Keratinocyte (primary cell): ENCODE measurements around the gene ZNF217. TPM values are rescaled to one million over a fixed set of nuclear protein-coding genes. Genes with fewer than 3 reads are reported as not detected.
"Not testable (repeated sequence)": the region's sequence is repeated elsewhere in the genome, so short reads cannot be mapped to it uniquely, and the experiment has no call there.

Source experiments
- DNase-seq: peaks from one replicate; pipeline ENCODE4 v3.0.0-alpha.2; 2011; ENCODE audit warnings: low read depth, missing footprints, low spot score
- FAIRE-seq: peaks from 2 replicates; lab custom pipeline; 2011; peaks lifted over from hg19 to GRCh38; lab: Jason Lieb, UNC
- H2AFZ ChIP-seq: 2 replicates; pipeline ENCODE4 v1.6.0; 2012; ENCODE audit warnings: low read length, control low read depth, inconsistent platforms; ENCODE audit not compliant: control insufficient read depth
- H3K27ac ChIP-seq: 2 replicates; pipeline ENCODE4 v1.5.1; 2011; ENCODE audit warnings: low read length; ENCODE audit not compliant: control insufficient read depth, insufficient read depth
- H3K27me3 ChIP-seq: 3 replicates; pipeline ENCODE4 v1.6.0; 2011; ENCODE audit warnings: low read length; ENCODE audit not compliant: control insufficient read depth, insufficient read depth; ENCODE audit errors: extremely low read depth
- H3K36me3 ChIP-seq, 2 experiments: 2 replicates in 1 of 2; 3 replicates in 1 of 2; pipeline ENCODE4 v1.5.1; 2011; ENCODE audit warnings: low read length in 2 of 2, mild to moderate bottlenecking in 1 of 2; ENCODE audit not compliant: control insufficient read depth in 2 of 2, insufficient read depth in 2 of 2; ENCODE audit errors: extremely low read depth in 1 of 2
- H3K4me1 ChIP-seq: 3 replicates; pipeline ENCODE4 v1.5.1; 2011; ENCODE audit warnings: low read length; ENCODE audit not compliant: control insufficient read depth, insufficient read depth; ENCODE audit errors: extremely low read depth
- H3K4me2 ChIP-seq: 3 replicates; pipeline ENCODE4 v1.6.0; 2011; ENCODE audit warnings: low read depth, low read length; ENCODE audit not compliant: control insufficient read depth, insufficient read depth; ENCODE audit errors: extremely low read depth
- H3K4me3 ChIP-seq, 3 experiments: fragments of 200-600 bp in 1 of 3; sonication (generic) in 1 of 3; 2 replicates in 2 of 3; 3 replicates in 1 of 3; pipeline ENCODE4 v1.5.1; 2011 to 2016; ENCODE audit warnings: low read length in 3 of 3, mild to moderate bottlenecking in 3 of 3, control low read depth in 2 of 3, inconsistent platforms in 1 of 3, low read depth in 1 of 3, mixed read lengths in 1 of 3, mixed run types in 1 of 3, moderate library complexity in 1 of 3; ENCODE audit not compliant: control insufficient read depth in 2 of 3, insufficient read depth in 2 of 3; ENCODE audit errors: extremely low read depth in 1 of 3
- H3K79me2 ChIP-seq: 2 replicates; pipeline ENCODE4 v1.6.0; 2012; ENCODE audit warnings: low read length; ENCODE audit not compliant: control insufficient read depth, insufficient read depth
- H3K9ac ChIP-seq: 3 replicates; pipeline ENCODE4 v1.6.0; 2011; ENCODE audit warnings: low read length; ENCODE audit not compliant: control insufficient read depth, insufficient read depth; ENCODE audit errors: extremely low read depth
- H3K9me1 ChIP-seq: 3 replicates; pipeline ENCODE4 v1.6.0; 2011; ENCODE audit warnings: low read length; ENCODE audit not compliant: control insufficient read depth, insufficient read depth; ENCODE audit errors: extremely low read depth
- H3K9me3 ChIP-seq: 2 replicates; pipeline ENCODE4 v1.5.1; 2012; ENCODE audit warnings: low read depth, low read length; ENCODE audit not compliant: control insufficient read depth
- H4K20me1 ChIP-seq: 3 replicates; pipeline ENCODE4 v1.6.0; 2011; ENCODE audit warnings: low read length; ENCODE audit not compliant: control insufficient read depth, insufficient read depth; ENCODE audit errors: extremely low read depth
- EZH2 ChIP-seq: IDR thresholded peaks from one replicate; pipeline ENCODE4 v1.6.1; 2012; ENCODE audit warnings: inconsistent platforms, mild to moderate bottlenecking, low read length, moderate library complexity
- dilution Hi-C: fragments of 300-500 bp; cut with MboI; formaldehyde crosslinking; loops from one replicate; pipeline ENCODE4 v1.7.0; 2020; ENCODE audit warnings: low sequenced_read_pairs; ENCODE audit not compliant: extremely low pct_ligation_motif_present
- polyA plus RNA-seq, 5 experiments: library from polyadenylated mRNA; depleted of rRNA in 3 of 5; stranded (reverse) in 3 of 5; stranded (forward) in 1 of 5; unstranded in 1 of 5; fragments of >200 nt; gene quantifications; 1 replicate in 1 of 5; 2 replicates in 3 of 5; 3 replicates in 1 of 5; pipeline versions ENCODE4 v1.2.1 to v1.2.3, GENCODE V29; 2011 to 2012; ENCODE audit warnings: missing spikeins in 2 of 5, low read depth in 1 of 5, low replicate concordance in 1 of 5

ZNF217 gene
- polyA plus RNA-seq, 1 donor (not counting 4 experiments of a cell fraction or from before 2014, with no cell fraction given): 17.3 TPM

- H4K20me1 ChIP-seq: no peaks in the 10 kb centered on the region
- no peak for TF ChIP-seq EZH2
- H3K9me3 ChIP-seq: no peaks in the 10 kb centered on the region
- DNase-seq (no peak), FAIRE-seq (no peak)
- peak overlapping the region; percentile 46 to 94 (median 72) for H3K4me3 ChIP-seq
- H2AFZ ChIP-seq: peak overlapping the region; percentile 60
- H3K4me2 ChIP-seq: peak overlapping the region; percentile 95
- no peaks in the 10 kb centered on the region for H3K27me3 ChIP-seq
- no peaks in the 10 kb centered on the region for H3K36me3 ChIP-seq
- H3K4me1 ChIP-seq: peaks cover 22% of the 10 kb centered on the region
- H3K79me2 ChIP-seq: peaks cover 38% of the 10 kb centered on the region
- peak overlapping the region; percentile 89 for H3K27ac ChIP-seq
- peak overlapping the region; percentile 84 for H3K9ac ChIP-seq
- dilution Hi-C loops: no loop called here
- no peaks in the 10 kb centered on the region for H3K9me1 ChIP-seq
These were observed 3.4 kb upstream of the ZNF217 start for GRCh38 chr20:53597030-53597482.

GRCh38 chr20:53596189-53597001, 2.8 kb upstream of the ZNF217 start:
- peak; percentile 64 for FAIRE-seq
- Histone ChIP-seq H3K4me3 (peak overlapping the region; percentile 46 to 94 (median 72)), H3K79me2 (peaks cover 45% of the 10 kb centered on the region), H3K4me1 (peaks cover 22% of the 10 kb centered on the region), H3K9ac (peak overlapping the region; percentile 84), H3K4me2 (peak overlapping the region; percentile 95), H3K27ac (peak overlapping the region; percentile 89)
- H3K27me3 ChIP-seq, H3K9me1 ChIP-seq, H4K20me1 ChIP-seq, DNase-seq, H3K9me3 ChIP-seq, dilution Hi-C loops, H3K36me3 ChIP-seq, H2AFZ ChIP-seq: not testable (repeated sequence)

- peak overlapping the region; percentile 95 for H3K4me2 ChIP-seq
These were observed 2.1 kb upstream of the ZNF217 start for GRCh38 chr20:53595742-53596141.

More at GRCh38 chr20:53595742-53596141, 2.1 kb upstream of the ZNF217 start:
- Histone ChIP-seq H3K27ac (peak overlapping the region; percentile 89), H3K79me2 (peaks cover 51% of the 10 kb centered on the region), H3K9ac (peak overlapping the region; percentile 84), H3K4me1 (peaks cover 22% of the 10 kb centered on the region), H3K4me3 (peak overlapping the region; percentile 46 to 94 (median 72))
- H3K9me3 ChIP-seq, FAIRE-seq, H4K20me1 ChIP-seq, H3K27me3 ChIP-seq, dilution Hi-C loops, H3K36me3 ChIP-seq, H3K9me1 ChIP-seq, H2AFZ ChIP-seq, DNase-seq: not testable (repeated sequence)
